Measurements from ENCODE around the gene RBFA.
"Not testable (repeated sequence)": the region's sequence is repeated elsewhere in the genome, so short reads cannot be mapped to it uniquely, and the experiment has no call there.

Gene RBFA

DNA sequence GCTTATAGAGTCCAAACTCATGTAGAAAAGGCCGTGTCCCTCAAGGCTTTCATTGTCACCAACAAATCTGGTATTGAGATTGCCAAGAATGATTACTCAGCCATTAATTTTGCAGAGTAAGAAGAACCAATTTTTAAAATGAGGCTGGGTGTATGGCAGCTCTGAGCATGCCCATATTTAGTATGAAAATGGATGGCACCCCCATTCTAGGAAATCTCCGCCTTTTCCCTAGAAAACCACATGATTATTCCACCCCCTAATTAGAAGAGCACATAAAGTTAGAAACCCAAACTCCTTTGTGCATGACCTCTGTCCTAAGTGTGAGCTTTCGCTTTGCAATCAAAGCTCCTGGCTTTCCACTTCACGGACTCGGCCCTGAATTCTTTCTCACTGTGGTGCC, 31.8 kb upstream of the RBFA start:
- Histone ChIP-seq H2AFZ (ENCODE audit: low read length, unreplicated experiment) (no peak overlapping the region), H3K36me3 (ENCODE audit: insufficient read depth, low read length) (no peaks in the 10 kb centered on the region), H3K27me3 (ENCODE audit: insufficient read depth, low read length) (no peaks in the 10 kb centered on the region), H3K79me2 (ENCODE audit: control insufficient read depth, insufficient read depth, low read length, unreplicated experiment) (no peaks in the 10 kb centered on the region), H3K4me1 (ENCODE audit: control insufficient read depth, insufficient read depth, low read length, unreplicated experiment) (no peaks in the 10 kb centered on the region), H3K4me3 (ENCODE audit: low read depth, low read length) (no peak overlapping the region), H3K27ac (ENCODE audit: low read depth, low read length) (no peak overlapping the region)

- Histone ChIP-seq H3K27me3 (ENCODE audit: insufficient read depth, low read length) (no peaks in the 10 kb centered on the region), H3K27ac (ENCODE audit: low read depth, low read length) (no peak overlapping the region), H2AFZ (ENCODE audit: low read length, unreplicated experiment) (no peak overlapping the region), H3K4me3 (ENCODE audit: low read depth, low read length) (no peak overlapping the region), H3K79me2 (ENCODE audit: control insufficient read depth, insufficient read depth, low read length, unreplicated experiment) (no peaks in the 10 kb centered on the region), H3K36me3 (ENCODE audit: insufficient read depth, low read length) (no peaks in the 10 kb centered on the region), H3K4me1 (ENCODE audit: control insufficient read depth, insufficient read depth, low read length, unreplicated experiment) (peaks cover 6% of the 10 kb centered on the region)
These were observed 29.5 kb upstream of the RBFA start for GRCh38 chr18:80004600-80005342.

GRCh38 chr18:80006724-80007123, 27.5 kb upstream of the RBFA start:
- H3K27me3 ChIP-seq (ENCODE audit: insufficient read depth, low read length) = no peaks in the 10 kb centered on the region
- H3K4me3 ChIP-seq (ENCODE audit: low read depth, low read length) = no peak overlapping the region
- H3K79me2 ChIP-seq (ENCODE audit: control insufficient read depth, insufficient read depth, low read length, unreplicated experiment) = no peaks in the 10 kb centered on the region
- H3K4me1 ChIP-seq (ENCODE audit: control insufficient read depth, insufficient read depth, low read length, unreplicated experiment) = peaks cover 18% of the 10 kb centered on the region
- no peak overlapping the region for H2AFZ ChIP-seq (ENCODE audit: low read length, unreplicated experiment)
- no peak overlapping the region for H3K27ac ChIP-seq (ENCODE audit: low read depth, low read length)
- H3K36me3 ChIP-seq (ENCODE audit: insufficient read depth, low read length) = no peaks in the 10 kb centered on the region

GRCh38 chr18:80009661-80010550, 24.3 kb upstream of the RBFA start:
- no peaks in the 10 kb centered on the region for H3K27me3 ChIP-seq (ENCODE audit: insufficient read depth, low read length)
- H3K4me3 ChIP-seq (ENCODE audit: low read depth, low read length) = peak overlapping the region; percentile 43
- H2AFZ ChIP-seq (ENCODE audit: low read length, unreplicated experiment) = no peak overlapping the region
- no peaks in the 10 kb centered on the region for H3K36me3 ChIP-seq (ENCODE audit: insufficient read depth, low read length)
- H3K27ac ChIP-seq (ENCODE audit: low read depth, low read length) = peak overlapping the region; percentile 50
- H3K4me1 ChIP-seq (ENCODE audit: control insufficient read depth, insufficient read depth, low read length, unreplicated experiment) = peaks cover 18% of the 10 kb centered on the region
- H3K79me2 ChIP-seq (ENCODE audit: control insufficient read depth, insufficient read depth, low read length, unreplicated experiment) = no peaks in the 10 kb centered on the region

DNA sequence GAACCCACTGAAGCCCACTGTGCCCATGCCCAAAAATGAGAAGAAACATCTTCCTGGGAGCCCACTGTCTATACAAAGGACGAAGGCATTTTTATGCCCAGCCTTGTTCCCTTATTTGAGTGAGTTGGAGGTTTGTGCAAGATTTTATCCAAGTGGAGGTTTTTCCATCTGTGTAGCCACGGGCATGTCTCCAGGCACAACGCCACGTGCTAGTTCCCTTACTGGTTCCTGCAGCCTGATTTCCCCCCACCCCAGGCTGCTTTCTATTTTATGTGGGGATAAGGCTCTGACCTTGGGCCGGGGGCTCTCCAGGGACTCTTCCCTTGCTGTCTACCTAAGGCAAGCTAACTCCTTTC, 23.7 kb upstream of the RBFA start:
- H3K27ac ChIP-seq (ENCODE audit: low read depth, low read length) = peak overlapping the region; percentile 50
- peaks cover 18% of the 10 kb centered on the region for H3K4me1 ChIP-seq (ENCODE audit: control insufficient read depth, insufficient read depth, low read length, unreplicated experiment)
- no peaks in the 10 kb centered on the region for H3K79me2 ChIP-seq (ENCODE audit: control insufficient read depth, insufficient read depth, low read length, unreplicated experiment)
- no peaks in the 10 kb centered on the region for H3K36me3 ChIP-seq (ENCODE audit: insufficient read depth, low read length)
- no peaks in the 10 kb centered on the region for H3K27me3 ChIP-seq (ENCODE audit: insufficient read depth, low read length)
- peak overlapping the region; percentile 43 for H3K4me3 ChIP-seq (ENCODE audit: low read depth, low read length)
- no peak overlapping the region for H2AFZ ChIP-seq (ENCODE audit: low read length, unreplicated experiment)

DNA sequence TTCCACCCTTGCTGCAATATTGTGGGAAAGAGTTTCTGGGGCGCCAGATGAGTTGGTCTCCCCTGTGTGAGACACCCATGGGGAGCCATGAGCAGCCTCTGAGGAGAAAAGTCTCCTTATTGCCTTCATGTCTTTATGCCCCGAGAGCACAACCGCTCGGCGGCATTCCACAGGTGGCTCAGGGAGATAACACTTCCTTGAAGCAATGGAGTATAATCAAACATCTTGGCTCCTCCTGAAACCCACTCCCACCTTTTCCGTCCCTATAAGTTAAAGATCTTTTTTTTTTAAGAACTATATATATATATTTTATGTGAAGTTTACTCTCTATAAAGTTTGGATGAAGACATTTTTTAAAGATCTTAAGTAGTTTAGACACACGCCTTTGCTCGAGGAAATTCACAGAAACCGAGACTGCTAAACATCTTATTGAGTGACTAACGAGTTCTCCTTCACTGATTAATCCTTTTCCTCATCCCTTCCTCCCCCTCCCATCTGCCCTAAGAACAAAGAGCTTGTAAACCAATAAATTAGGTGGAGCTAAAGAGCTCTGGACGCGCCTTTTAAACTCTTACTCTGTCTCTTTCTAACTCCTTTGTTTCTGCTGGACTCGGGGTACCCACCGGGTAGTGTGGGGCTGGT, 22.6 kb upstream of the RBFA start:
- H2AFZ ChIP-seq (ENCODE audit: low read length, unreplicated experiment); H3K27ac ChIP-seq (ENCODE audit: low read depth, low read length); H3K4me3 ChIP-seq (ENCODE audit: low read depth, low read length); H3K27me3 ChIP-seq (ENCODE audit: insufficient read depth, low read length); H3K36me3 ChIP-seq (ENCODE audit: insufficient read depth, low read length); H3K79me2 ChIP-seq (ENCODE audit: control insufficient read depth, insufficient read depth, low read length, unreplicated experiment): not testable (repeated sequence)
- H3K4me1 ChIP-seq (ENCODE audit: control insufficient read depth, insufficient read depth, low read length, unreplicated experiment) = peaks cover 18% of the 10 kb centered on the region

GRCh38 chr18:80012714-80013113, 21.5 kb upstream of the RBFA start:
- Histone ChIP-seq H3K4me3 (ENCODE audit: low read depth, low read length) (no peak overlapping the region), H3K4me1 (ENCODE audit: control insufficient read depth, insufficient read depth, low read length, unreplicated experiment) (peaks cover 18% of the 10 kb centered on the region), H3K27me3 (ENCODE audit: insufficient read depth, low read length) (no peaks in the 10 kb centered on the region), H3K27ac (ENCODE audit: low read depth, low read length) (no peak overlapping the region), H3K79me2 (ENCODE audit: control insufficient read depth, insufficient read depth, low read length, unreplicated experiment) (no peaks in the 10 kb centered on the region), H3K36me3 (ENCODE audit: insufficient read depth, low read length) (no peaks in the 10 kb centered on the region), H2AFZ (ENCODE audit: low read length, unreplicated experiment) (no peak overlapping the region)

- H3K4me1 ChIP-seq (ENCODE audit: control insufficient read depth, insufficient read depth, low read length, unreplicated experiment) = no peaks in the 10 kb centered on the region
- no peaks in the 10 kb centered on the region for H3K79me2 ChIP-seq (ENCODE audit: control insufficient read depth, insufficient read depth, low read length, unreplicated experiment)
- 0 out of 2 replicates have a peak, but pooled peaks cover 6% of the 10 kb centered on the region for H3K36me3 ChIP-seq (ENCODE audit: insufficient read depth, low read length)
- no peaks in the 10 kb centered on the region for H3K27me3 ChIP-seq (ENCODE audit: insufficient read depth, low read length)
- H2AFZ ChIP-seq (ENCODE audit: low read length, unreplicated experiment) = no peak overlapping the region
- no peak overlapping the region for H3K4me3 ChIP-seq (ENCODE audit: low read depth, low read length)
- H3K27ac ChIP-seq (ENCODE audit: low read depth, low read length) = no peak overlapping the region
These were observed 11.6 kb upstream of the RBFA start for GRCh38 chr18:80022613-80023012.

DNA sequence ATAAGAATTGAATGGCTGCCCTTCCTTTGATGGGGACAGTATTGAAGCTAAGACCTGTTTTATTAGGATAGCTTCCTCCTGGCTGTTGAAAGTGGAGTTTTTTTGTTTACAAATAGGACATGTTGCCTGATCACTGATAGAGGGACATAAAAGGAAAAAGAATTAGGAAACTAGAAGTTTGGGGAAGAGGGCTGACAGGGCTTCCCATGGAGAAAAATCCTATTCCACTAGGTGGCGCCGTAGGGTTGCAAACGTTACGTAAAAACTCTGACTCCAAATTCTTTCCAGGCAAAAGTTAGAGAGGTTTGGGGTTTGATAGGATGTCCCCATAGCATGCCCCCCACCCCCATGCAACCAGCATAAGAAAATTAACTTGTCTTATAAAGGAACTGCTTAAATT, 11.1 kb upstream of the RBFA start:
- no peaks in the 10 kb centered on the region for H3K4me1 ChIP-seq (ENCODE audit: control insufficient read depth, insufficient read depth, low read length, unreplicated experiment)
- H3K4me3 ChIP-seq (ENCODE audit: low read depth, low read length) = no peak overlapping the region
- no peak overlapping the region for H3K27ac ChIP-seq (ENCODE audit: low read depth, low read length)
- 0 out of 2 replicates have a peak, but pooled peaks cover 6% of the 10 kb centered on the region for H3K36me3 ChIP-seq (ENCODE audit: insufficient read depth, low read length)
- H2AFZ ChIP-seq (ENCODE audit: low read length, unreplicated experiment) = no peak overlapping the region
- H3K27me3 ChIP-seq (ENCODE audit: insufficient read depth, low read length) = no peaks in the 10 kb centered on the region
- H3K79me2 ChIP-seq (ENCODE audit: control insufficient read depth, insufficient read depth, low read length, unreplicated experiment) = no peaks in the 10 kb centered on the region

- H3K4me3 ChIP-seq (ENCODE audit: low read depth, low read length) = no peak overlapping the region
- no peak overlapping the region for H2AFZ ChIP-seq (ENCODE audit: low read length, unreplicated experiment)
These were observed 7.9 kb upstream of the RBFA start for GRCh38 chr18:80026363-80026762.

More at GRCh38 chr18:80026363-80026762, 7.9 kb upstream of the RBFA start:
- no peaks in the 10 kb centered on the region for H3K27me3 ChIP-seq (ENCODE audit: insufficient read depth, low read length)
- no peaks in the 10 kb centered on the region for H3K4me1 ChIP-seq (ENCODE audit: control insufficient read depth, insufficient read depth, low read length, unreplicated experiment)
- H3K36me3 ChIP-seq (ENCODE audit: insufficient read depth, low read length) = 0 out of 2 replicates have a peak, but pooled peaks cover 6% of the 10 kb centered on the region
- no peaks in the 10 kb centered on the region for H3K79me2 ChIP-seq (ENCODE audit: control insufficient read depth, insufficient read depth, low read length, unreplicated experiment)
- no peak overlapping the region for H3K27ac ChIP-seq (ENCODE audit: low read depth, low read length)

Measured in ACC112 (cell line).